NCI-H2196 (cell line): ENCODE measurements around the gene KCNJ6.
"Not testable (repeated sequence)": the region's sequence is repeated elsewhere in the genome, so short reads cannot be mapped to it uniquely, and the experiment has no call there.

Experiments
- DNase-seq: peaks from one replicate; lab custom pipeline; 2025; ENCODE audit not compliant: unreplicated experiment; lab: John Stamatoyannopoulos, UW

Gene KCNJ6

GRCh38 chr21:37619464-37619974 is 296.7 kb downstream of the KCNJ6 start:
- DNase-seq = no peak

- DNase-seq = no peak
Measured at GRCh38 chr21:37618081-37618480, 298.2 kb downstream of the KCNJ6 start.

- no peak for DNase-seq
Measured at GRCh38 chr21:37615962-37616361, 300.3 kb downstream of the KCNJ6 start.

GRCh38 chr21:37614351-37614875 is 301.8 kb downstream of the KCNJ6 start:
- DNase-seq = no peak

GRCh38 chr21:37607081-37607480 is 309.2 kb downstream of the KCNJ6 start:
- DNase-seq = no peak

GRCh38 chr21:37606549-37606948 is 309.7 kb downstream of the KCNJ6 start:
- DNase-seq = no peak

GRCh38 chr21:37605006-37605405 is 311.3 kb downstream of the KCNJ6 start:
- DNase-seq = no peak

- DNase-seq = no peak
Measured at GRCh38 chr21:37603129-37603528, 313.1 kb downstream of the KCNJ6 start.

GRCh38 chr21:37601915-37602314 is 314.3 kb downstream of the KCNJ6 start:
- no peak for DNase-seq

GRCh38 chr21:37601027-37601426 is 315.2 kb downstream of the KCNJ6 start:
- DNase-seq = no peak

GRCh38 chr21:37595944-37596343 is 320.3 kb downstream of the KCNJ6 start:
- DNase-seq = no peak

GRCh38 chr21:37594472-37594951 is 321.7 kb downstream of the KCNJ6 start:
- no peak for DNase-seq

GRCh38 chr21:37593740-37594471 is 322.4 kb downstream of the KCNJ6 start:
- DNase-seq = no peak

- DNase-seq = no peak
Measured at GRCh38 chr21:37593015-37593414, 323.2 kb downstream of the KCNJ6 start.

- no peak for DNase-seq
Measured at GRCh38 chr21:37592496-37592895, 323.8 kb downstream of the KCNJ6 start.

- DNase-seq = not testable (repeated sequence)
Measured at GRCh38 chr21:37591994-37592393, 324.3 kb downstream of the KCNJ6 start.

GRCh38 chr21:37590836-37591235 is 325.4 kb downstream of the KCNJ6 start:
- not testable (repeated sequence) for DNase-seq

GRCh38 chr21:37588644-37589043 is 327.6 kb downstream of the KCNJ6 start:
- DNase-seq = not testable (repeated sequence)

- no peak for DNase-seq
Measured at GRCh38 chr21:37587635-37588177, 328.6 kb downstream of the KCNJ6 start.

GRCh38 chr21:37587203-37587602 is 329.1 kb downstream of the KCNJ6 start:
- no peak for DNase-seq

GRCh38 chr21:37582590-37582989 is 333.7 kb downstream of the KCNJ6 start:
- DNase-seq = no peak

- no peak for DNase-seq
Measured at GRCh38 chr21:37580666-37581065, 335.6 kb downstream of the KCNJ6 start.
